HFFc6 (cell line): ENCODE data around the gene STIM2. TPM values are rescaled to one million over a fixed set of nuclear protein-coding genes. Genes with fewer than 3 reads are reported as not detected.

ENCODE experiments used
- DNase-seq: peaks from one replicate; pipeline ENCODE4 v3.0.0-alpha.2; 2018
- H3K27ac Mint-ChIP-seq: 2 replicates; pipeline ENCODE4 v1.8.0; 2020; ENCODE audit warnings: mild to moderate bottlenecking, mixed read lengths
- H3K27me3 Mint-ChIP-seq: 2 replicates; pipeline ENCODE4 v1.8.0; 2021; ENCODE audit warnings: mild to moderate bottlenecking, moderate library complexity, mixed read lengths; ENCODE audit not compliant: insufficient read depth
- H3K36me3 Mint-ChIP-seq: 2 replicates; pipeline ENCODE4 v1.8.0; 2021; ENCODE audit warnings: low read depth, mixed read lengths
- H3K4me1 Mint-ChIP-seq: 2 replicates; pipeline ENCODE4 v1.8.0; 2020; ENCODE audit warnings: low read depth, mixed read lengths
- H3K4me3 Mint-ChIP-seq: 2 replicates; pipeline ENCODE4 v1.8.0; 2020; ENCODE audit warnings: mild to moderate bottlenecking, moderate library complexity, mixed read lengths
- H3K9me3 Mint-ChIP-seq: 2 replicates; pipeline ENCODE4 v1.8.0; 2020; ENCODE audit warnings: mild to moderate bottlenecking, mixed read lengths
- CTCF ChIP-seq: fragments of 200-600 bp; sonication (generic); IDR thresholded peaks from 2 replicates; pipeline ENCODE4 v1.5.0; 2021; ENCODE audit warnings: antibody characterized with exemption, mild to moderate bottlenecking
- total RNA-seq, 6 experiments: library from RNA; stranded (reverse); fragmentation: NEBNext Ultra II Directional; extraction: Animal tissue kit (Norgen Biotek cat#: 25700); gene quantifications; 2 replicates in 1 of 6; 3 replicates in 5 of 6; pipeline ENCODE4 v1.2.3, GENCODE V29; 2021

Gene STIM2
- total RNA-seq, 6 experiments from 2014 or later = 13.7 to 17.1 (median 16.0) TPM

- TF ChIP-seq CTCF = no peak
- Mint-ChIP-seq H3K4me3 (no peak overlapping the region), H3K36me3 (no peaks in the 10 kb centered on the region), H3K27ac (no peak overlapping the region), H3K27me3 (peaks cover 3% of the 10 kb centered on the region; the same call in 1 of the 2 replicates), H3K4me1 (peaks cover 29% of the 10 kb centered on the region), H3K9me3 (no peaks in the 10 kb centered on the region)
- no peak for DNase-seq
These were observed 4.3 kb downstream of the STIM2 start for GRCh38 chr4:26864899-26865298.

- DNase-seq = no peak
- Mint-ChIP-seq H3K27me3 (peaks cover 3% of the 10 kb centered on the region; the same call in 1 of the 2 replicates), H3K4me3 (no peak overlapping the region), H3K9me3 (no peaks in the 10 kb centered on the region), H3K36me3 (no peaks in the 10 kb centered on the region), H3K4me1 (peaks cover 32% of the 10 kb centered on the region), H3K27ac (no peak overlapping the region)
- TF ChIP-seq CTCF = no peak
These were observed 5.6 kb downstream of the STIM2 start for GRCh38 chr4:26866203-26866602.

GRCh38 chr4:26866781-26867180 lies 6.1 kb downstream of the STIM2 start:
- Mint-ChIP-seq H3K4me1 (peaks cover 37% of the 10 kb centered on the region), H3K27me3 (peaks cover 1% of the 10 kb centered on the region; the same call in 1 of the 2 replicates), H3K9me3 (no peaks in the 10 kb centered on the region), H3K27ac (no peak overlapping the region), H3K4me3 (no peak overlapping the region), H3K36me3 (no peaks in the 10 kb centered on the region)
- no peak for TF ChIP-seq CTCF
- DNase-seq = no peak

GRCh38 chr4:26867914-26868684 lies 7.5 kb downstream of the STIM2 start:
- DNase-seq = no peak
- no peak for TF ChIP-seq CTCF
- H3K27ac Mint-ChIP-seq = no peak overlapping the region
- no peaks in the 10 kb centered on the region for H3K27me3 Mint-ChIP-seq
- H3K36me3 Mint-ChIP-seq = no peaks in the 10 kb centered on the region
- no peak overlapping the region; the same call in 1 of the 2 replicates for H3K4me3 Mint-ChIP-seq
- no peaks in the 10 kb centered on the region for H3K9me3 Mint-ChIP-seq
- peaks cover 28% of the 10 kb centered on the region for H3K4me1 Mint-ChIP-seq

GRCh38 chr4:26870576-26871262 lies 10.1 kb downstream of the STIM2 start:
- no peak for DNase-seq
- H3K4me1 Mint-ChIP-seq = peaks cover 22% of the 10 kb centered on the region
- no peak overlapping the region for H3K27ac Mint-ChIP-seq
- no peak overlapping the region for H3K4me3 Mint-ChIP-seq
- no peaks in the 10 kb centered on the region for H3K9me3 Mint-ChIP-seq
- TF ChIP-seq CTCF = no peak
- H3K36me3 Mint-ChIP-seq = no peaks in the 10 kb centered on the region
- H3K27me3 Mint-ChIP-seq = no peaks in the 10 kb centered on the region
